GM19238 (cell line): ENCODE results near the gene DCTD.
A peak's percentile ranks its signal among the peaks of the same experiment; 100 is the strongest.

Source experiments
- DNase-seq: peaks from one replicate; pipeline ENCODE4 v3.0.0; 2011; ENCODE audit warnings: low spot score; ENCODE audit not compliant: insufficient read length

Gene DCTD

DNA sequence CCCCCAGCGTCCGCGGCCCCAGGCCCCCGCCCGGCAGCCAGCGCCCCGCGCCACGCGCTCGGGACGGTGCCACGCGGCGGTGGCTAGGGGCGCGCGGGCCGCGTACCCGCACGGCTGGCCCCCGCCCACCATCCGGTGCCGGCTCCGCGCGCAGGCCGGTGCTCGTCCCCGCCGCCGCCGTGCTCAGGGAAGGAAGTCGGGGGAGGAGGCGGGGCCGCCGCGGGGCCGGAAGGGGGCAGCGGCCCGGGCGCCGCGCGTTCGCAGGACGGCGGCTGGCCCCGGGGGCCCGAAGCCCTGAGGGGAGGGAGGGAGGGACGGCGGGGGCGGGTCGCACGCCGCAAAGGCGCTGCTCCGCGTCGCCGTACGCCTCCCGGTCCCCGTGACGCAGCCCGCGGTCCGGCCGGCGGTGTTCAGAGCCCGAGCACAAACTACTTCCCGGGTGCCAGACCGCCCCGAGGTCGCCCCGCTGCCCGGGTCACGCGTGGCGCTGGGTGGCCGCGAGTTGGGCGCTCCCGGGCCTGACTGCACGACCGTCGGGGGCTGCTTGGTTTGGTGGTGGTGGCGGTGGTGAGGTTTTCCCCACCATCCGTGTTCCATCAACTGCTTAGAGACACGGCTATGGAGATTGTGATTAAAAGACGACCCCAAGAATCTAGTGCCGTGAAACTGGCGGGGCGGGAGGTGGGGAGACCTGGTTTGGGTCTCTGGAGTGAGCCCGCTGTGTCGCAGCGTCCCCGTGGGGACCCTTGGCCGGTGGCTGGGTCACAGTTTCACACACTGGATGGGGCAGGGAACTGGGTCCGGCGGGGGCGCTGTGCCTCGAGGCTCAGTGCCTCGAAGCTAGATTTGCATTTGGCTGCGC, at the start of gene DCTD:
TSS of gene DCTD (minus strand) at position 205 of the 862 bp plus-strand sequence. CDS start 1,818 bp downstream, outside the sequence.
- DNase-seq: peak; percentile 61

- DNase-seq: no peak
Observed at GRCh38 chr4:182960746-182961145, 43.6 kb upstream of the DCTD start.

DNA sequence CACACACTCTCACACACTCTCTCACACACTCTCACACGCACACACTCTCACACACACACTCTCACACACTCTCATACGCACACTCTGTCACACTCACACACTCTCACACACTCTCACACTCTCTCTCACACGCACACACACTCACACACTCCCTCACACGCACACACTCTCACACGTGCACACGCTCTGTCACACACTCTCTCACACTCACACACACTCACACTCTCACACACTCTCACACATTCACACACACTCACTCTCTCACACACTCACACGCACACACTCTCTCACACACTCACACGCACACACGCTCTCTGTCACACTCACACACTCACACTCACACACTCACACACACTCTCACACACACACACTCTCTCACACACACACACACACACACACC, 43.0 kb upstream of the DCTD start:
- DNase-seq: no peak

DNA sequence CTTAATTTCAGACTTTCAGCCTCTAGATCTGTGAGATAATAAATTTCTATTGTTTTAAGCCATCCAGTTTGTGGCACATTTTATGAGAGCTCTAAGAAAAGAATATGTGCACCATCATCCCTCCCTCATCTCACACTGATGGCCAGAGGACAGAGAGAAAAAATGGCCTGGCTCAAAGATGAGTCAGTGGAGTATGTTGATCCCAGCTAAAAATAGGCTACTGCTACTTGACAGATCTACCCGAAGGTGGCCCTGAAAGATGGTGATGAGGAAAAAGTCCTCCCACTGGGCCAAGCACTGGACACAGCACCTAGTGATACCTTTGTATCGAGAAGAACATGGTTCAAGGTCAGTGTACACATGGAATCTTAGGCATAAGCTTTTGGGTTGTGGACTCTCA, 38.2 kb upstream of the DCTD start:
- no peak for DNase-seq

DNA sequence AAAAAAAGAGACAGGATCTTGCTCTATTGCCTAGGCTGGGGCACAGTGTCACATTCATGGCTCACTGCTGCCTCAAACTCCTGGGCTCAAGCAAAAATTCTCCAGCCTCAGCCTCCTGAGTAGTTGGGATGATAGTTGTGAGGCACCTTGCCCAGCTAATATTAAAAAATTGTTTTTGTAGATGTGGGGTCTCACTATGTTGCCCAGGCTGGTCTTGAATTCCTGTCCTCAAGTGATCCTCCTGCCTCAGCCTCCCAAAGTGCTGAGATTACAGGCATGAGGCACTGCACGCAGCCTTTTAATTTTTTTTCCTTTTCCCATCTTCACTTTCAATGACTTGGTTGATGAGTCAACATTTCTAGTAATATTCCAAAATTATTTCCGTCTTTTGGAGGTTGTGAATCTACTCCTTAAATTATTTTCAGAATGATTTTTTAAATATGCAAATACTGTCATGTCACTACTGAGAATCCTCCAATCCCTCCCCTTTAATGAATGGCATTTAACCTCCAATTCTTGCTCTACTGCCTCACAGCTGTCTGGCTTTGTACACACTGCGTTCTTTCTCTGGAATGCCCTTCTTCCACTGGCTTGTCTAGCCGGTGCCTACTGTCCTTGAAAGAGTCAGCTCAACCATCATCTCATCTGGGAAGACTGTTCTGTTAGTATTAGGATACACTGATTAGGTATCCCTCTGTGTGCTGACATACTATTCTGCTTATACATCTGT, 27.5 kb upstream of the DCTD start:
- no peak for DNase-seq

GRCh38 chr4:182939680-182940079, 22.5 kb upstream of the DCTD start:
- no peak for DNase-seq

DNA sequence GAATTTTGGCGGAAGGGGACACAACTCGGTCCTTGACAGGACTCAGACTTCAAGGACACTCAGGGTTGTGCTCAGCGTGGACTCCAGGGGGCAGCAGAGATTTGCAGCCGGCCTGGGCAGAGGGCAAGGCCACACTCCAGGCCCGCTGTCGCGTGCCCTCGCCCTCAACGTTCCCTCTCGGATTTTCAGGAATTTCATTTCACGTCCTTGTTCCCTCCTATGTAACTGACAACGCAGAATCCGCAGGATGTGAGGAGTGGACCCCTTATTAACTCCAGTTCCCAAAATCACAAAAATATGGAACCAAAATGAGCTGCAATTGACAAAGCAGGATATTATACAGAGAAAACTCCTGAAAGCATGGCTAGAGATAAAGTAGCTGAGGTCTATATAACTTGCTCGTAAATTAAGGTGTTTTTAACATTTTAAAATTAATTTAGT, 21.0 kb upstream of the DCTD start:
- peak; percentile 47 for DNase-seq

- DNase-seq: no peak
Observed at GRCh38 chr4:182937268-182938204, 20.4 kb upstream of the DCTD start.

- no peak for DNase-seq
Observed at GRCh38 chr4:182932651-182933050, 15.5 kb upstream of the DCTD start.

DNA sequence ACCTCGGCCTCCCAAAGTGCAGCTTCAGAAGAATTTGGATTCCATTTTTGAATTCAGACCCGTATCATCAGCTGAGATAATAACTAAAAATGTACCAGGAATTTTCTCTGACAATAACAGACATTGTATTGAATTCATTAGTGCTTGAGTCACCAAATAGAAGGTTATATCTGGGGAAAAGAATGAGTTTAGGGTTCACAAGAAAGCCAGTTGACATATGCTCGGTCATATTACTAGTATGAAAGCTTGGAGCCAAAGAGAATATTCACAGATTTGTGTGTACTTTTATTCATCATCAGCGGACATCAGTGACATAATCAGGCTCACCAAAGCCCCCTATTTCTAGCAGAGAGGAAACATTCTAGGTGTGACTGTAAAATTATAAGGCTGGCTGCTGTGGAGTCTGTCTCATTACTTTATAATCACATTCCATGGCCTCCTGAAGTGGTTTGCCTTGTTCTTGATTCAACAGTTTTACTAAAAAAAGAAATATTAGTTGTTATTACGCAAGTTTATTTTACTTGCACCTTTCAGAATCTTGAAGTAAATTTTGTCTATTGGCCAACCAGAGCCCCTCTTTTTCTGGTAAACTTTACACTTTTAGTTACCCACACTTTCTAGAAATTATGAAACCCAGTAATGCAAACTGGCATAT, 14.6 kb upstream of the DCTD start:
- no peak for DNase-seq

- no peak for DNase-seq
Observed at GRCh38 chr4:182930889-182931288, 13.7 kb upstream of the DCTD start.

DNA sequence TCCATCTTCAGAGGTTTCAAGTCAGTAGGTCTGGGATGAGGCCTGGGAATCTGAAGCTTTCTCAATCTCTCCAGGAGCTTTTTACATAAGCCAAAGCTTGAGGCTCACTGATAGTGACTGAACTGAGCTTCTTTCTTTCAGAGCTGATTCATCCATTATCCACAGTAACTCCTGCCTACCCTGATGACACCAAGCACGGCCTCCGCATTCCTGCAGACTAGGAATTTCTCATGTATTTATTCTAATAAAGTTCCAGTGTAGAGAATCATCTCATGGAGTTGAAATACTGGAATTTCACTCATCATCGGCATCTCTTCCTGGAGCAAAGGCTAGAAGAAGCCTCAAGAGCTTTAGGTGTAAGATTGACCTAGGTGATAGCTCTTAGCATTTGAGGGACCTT, 12.1 kb upstream of the DCTD start:
- DNase-seq: no peak

- no peak for DNase-seq
Observed at GRCh38 chr4:182928061-182928460, 10.9 kb upstream of the DCTD start.

DNA sequence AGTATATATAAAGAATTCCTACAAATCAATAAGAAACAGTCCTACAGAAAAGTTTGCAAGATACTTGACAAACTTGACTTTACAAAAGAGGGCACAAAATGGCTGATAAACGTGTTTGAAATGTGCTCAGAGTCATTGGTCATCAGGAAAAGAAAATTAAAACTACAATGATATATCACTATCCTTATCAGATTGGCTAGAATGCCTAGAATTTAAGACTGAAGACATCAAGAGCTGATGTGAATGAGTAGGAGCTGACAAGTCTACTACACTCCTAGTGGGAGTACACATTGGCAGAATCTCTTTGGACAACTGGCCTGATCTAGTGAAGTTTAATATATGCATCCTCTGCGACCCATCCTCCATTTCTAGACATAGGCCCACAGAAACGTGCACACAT, 10.3 kb upstream of the DCTD start:
- no peak for DNase-seq

- no peak for DNase-seq
Observed at GRCh38 chr4:182925855-182926254, 8.7 kb upstream of the DCTD start.

DNA sequence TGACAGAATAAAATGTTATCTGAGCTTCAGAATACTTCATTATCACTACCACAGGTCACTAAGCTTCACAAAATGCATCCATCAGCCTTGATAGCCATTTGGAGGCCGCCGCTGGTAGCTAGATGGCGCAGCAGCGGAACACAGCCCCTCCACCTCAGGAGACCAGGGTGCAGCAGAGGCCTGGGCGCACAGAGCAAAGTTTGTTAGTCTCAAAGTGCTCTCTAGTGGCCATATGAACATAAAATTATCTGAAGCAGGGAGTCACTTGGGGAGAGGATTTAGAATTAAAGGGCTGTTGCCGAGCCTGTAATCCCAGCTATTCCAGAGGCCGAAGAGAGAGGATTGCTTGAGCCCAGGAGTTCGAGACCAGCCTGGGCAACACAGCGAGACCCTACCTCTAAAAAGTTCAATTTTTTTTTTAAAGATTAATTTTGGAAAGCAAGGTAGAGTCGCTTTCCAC, 8.1 kb upstream of the DCTD start:
- DNase-seq: no peak

- no peak for DNase-seq
Observed at GRCh38 chr4:182924497-182924896, 7.3 kb upstream of the DCTD start.

DNA sequence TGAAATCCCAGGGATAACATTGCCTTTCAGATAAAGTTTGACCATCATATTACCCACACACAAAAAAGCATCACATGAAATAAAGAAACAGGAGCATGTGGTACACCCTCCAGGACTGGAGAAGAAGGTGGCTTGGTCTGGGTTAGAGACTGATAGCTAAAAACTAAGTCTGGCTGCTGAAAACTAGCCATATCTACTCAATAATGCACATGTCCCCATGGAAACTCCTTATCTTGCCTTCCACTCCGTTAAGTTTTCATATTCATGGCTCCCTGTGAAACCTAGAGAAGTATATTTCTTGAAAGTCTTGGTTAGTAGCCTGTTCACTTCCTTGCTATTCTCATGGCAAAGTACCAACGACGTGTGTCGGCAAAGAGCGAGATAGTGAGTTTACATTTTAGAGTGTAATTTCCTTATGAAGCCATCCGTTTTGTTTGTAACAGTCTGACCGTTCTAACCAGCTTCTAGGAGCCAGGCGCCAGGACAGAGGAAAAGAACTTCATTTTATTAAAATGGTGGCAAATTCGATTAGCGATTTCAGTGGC, 6.7 kb upstream of the DCTD start:
- no peak for DNase-seq

DNA sequence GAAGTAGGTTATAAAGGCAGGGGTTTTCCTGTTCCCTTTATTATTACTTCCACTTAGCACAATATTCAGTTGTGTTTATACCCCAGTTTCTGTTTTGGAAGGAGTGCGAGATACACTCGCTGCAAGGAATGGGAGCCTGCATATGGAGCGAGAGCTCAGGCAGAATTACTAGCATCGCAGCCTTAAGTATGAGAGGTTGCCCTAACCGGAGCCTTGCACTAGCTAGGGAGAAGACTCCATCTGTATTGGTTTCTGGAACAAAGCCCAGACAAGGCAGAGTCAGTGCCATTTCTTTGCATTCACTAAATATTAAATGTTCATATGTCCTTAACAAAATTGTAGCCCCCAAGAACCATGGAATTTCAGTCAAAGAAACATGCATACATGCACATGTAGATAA, 6.2 kb upstream of the DCTD start:
- no peak for DNase-seq

GRCh38 chr4:182922501-182923284, 5.5 kb upstream of the DCTD start:
- DNase-seq: no peak
